Dedifferentiated amniotic fluid mesenchymal stem cell (primary cell): ENCODE results near the gene WBP2.

Experiments used
- DNase-seq: peaks from one replicate; pipeline ENCODE4 v3.0.0-alpha.2; 2016; ENCODE audit errors: extremely low spot score

Gene WBP2

DNA sequence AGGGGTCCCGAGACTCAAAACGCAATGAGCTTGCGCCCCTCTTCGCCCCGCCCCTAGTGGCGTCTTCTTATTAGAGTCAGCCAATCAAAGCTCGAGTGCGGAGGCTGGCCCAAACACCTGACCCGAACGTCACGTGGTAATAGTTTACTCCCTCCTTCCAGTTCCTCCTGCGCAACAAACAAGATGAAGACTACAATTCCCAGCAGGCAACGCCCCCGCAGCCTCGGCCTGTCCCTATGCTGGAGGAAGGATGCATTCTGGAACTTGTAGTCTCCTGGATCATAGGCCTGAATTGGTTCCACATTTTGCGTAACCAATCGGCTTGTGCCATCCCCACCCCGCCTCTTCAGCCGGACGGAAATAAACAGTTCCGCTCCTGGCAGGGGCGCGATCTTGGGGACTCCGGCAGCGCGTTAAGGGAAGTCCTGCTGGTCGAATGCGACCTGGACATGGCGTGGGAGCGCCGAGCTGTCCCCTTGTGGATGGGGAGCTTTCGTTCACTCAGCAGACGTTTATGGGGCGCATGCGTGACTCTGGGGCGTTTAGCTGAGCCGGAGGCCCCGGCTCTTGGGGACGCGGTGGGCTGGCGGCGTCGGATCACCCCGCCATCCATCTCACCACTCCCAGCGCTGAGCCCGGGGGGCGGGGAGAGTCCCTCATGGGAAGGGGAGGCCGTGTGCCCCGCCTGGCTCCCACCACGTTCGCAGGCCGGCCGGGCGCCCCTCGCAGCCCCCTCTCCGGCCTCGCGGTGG lies at the start of gene WBP2:
Gene WBP2 (minus strand): TSS at position 26 of the 752 bp plus-strand sequence. CDS start 38 bp downstream, outside the sequence.
- DNase-seq: peak; percentile 100

DNA sequence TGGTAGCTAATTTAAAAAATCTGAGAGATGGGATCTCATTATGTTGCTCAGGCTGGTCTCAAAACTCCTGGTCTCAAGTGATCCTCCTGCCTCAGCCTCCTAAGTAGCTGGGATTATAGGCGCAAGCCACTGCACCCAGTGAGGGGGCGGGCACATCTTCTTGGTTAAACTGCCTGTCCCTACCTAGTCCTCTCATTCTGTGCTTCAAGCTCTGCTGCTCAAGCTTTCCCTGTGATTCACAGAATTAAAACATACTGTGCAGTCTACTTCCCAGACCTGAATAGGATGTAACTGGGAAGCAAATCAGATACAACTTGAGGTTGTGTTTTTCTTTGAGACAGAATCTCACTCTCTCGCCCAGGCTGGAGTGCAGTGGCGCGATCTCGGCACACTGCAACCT lies 47.3 kb upstream of the WBP2 start:
- DNase-seq: no peak

DNA sequence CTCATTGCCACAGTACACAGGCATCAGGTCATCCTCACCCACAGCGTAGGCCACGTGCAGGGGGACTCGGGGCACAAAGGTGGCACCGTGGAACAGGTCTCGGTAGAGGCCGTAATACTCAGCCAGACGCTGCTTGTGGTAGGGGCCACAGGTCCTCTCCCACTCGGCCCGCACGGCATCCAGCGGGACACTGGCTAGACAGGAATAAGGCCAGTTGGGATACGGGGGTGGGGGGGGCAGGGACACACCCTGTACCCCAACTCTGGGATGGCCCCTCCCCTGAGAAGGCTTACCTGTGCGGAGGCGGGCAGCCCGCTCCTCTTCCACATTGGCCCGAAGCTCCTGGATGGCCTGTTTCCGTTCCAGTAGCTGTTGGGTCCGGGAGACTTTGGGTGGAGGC lies 46.6 kb upstream of the WBP2 start:
- DNase-seq: no peak

DNA sequence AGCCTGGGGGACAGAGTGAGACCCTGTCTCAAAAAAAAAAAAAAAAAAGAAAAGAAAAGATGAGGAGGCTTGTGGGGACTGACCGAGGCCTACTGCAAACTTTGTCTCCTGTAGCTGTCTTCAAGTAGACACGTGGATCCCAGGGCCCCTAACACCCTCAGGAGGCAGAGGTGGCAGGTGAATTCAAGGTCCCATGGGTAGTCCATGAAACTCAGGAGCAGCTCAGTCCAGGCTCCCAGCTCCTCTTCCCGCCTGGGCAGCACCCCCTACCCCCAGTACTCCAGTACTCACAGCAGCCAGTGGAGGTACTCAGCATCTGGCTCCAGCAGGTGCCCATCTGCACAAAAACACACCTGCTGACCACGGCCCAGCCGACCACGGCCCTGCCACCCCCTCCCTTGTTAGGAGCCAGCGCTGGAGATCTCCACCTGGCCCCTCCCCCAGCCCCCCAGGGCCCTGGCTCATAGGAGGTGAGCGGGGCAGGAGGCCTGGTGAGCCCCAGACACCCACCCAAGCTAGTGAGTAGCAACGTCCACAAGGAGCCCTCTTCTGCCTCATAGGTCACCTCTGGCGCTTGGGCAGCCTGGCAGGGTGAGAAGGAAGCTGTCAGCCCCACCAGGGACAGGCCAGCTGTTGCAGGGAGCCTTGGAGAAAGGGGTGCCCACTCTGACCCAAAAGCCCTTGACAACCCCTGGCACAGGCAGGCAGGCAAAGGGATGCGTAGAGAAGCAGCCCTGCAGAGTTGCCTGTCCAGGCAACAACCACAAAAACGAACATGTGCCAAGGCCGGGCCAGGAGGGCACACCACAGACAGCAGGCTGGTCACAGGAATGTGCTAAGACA lies 45.8 kb upstream of the WBP2 start:
- DNase-seq: no peak

DNA sequence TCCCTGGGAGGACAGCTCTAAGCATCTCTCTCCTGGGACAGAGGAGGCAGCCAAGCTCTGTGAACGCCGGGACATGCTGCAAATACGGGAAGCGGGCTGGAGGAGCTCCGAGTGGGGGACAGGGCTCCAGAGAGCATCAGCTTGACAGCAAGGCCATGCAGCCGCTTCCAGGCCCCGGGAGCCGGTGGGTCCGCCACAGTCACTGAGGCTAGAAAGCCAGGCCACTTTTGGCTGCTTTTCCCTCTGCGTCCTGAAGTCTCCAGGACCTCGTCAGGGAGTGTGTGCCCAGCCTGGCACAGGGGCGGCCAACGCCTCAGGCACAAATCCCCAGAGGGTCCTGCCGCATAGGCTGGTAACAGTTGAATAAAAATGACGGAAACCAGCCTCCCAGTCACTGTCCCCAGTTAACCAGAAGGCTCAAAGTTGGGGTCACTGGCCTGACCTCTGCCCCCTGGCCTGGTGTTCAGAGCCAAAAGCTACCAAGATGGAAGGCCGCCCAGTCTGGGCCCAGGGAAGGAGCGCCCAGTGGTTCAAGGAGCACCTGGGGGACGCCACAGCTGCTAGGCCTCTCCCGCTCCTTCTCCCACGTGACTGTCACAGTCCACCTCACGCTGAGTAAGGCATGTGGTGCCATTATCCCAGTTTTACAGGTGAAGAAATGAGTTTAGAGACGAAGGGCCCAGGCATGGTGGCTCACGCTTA lies 44.8 kb upstream of the WBP2 start:
- no peak for DNase-seq

DNA sequence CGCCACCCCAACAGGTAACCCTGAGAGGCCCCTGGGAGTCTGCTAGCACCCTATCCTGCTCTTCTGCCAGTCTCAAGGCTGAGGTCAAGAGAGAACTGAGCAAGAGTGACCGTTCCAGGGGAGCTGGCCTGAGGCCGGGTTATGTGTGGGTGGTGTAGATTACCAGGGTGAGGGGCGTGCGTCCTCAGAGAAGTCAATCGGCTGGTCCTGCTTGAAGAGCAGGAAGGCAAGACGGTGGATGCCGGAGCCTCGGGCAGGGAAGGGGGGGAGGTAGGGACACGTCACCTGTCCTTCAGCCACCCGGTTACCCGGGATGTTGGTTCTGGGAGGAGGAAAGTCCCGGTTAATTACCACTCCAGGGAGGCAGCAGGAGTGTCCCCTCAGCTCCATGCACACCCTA lies 44.2 kb upstream of the WBP2 start:
- no peak for DNase-seq

DNA sequence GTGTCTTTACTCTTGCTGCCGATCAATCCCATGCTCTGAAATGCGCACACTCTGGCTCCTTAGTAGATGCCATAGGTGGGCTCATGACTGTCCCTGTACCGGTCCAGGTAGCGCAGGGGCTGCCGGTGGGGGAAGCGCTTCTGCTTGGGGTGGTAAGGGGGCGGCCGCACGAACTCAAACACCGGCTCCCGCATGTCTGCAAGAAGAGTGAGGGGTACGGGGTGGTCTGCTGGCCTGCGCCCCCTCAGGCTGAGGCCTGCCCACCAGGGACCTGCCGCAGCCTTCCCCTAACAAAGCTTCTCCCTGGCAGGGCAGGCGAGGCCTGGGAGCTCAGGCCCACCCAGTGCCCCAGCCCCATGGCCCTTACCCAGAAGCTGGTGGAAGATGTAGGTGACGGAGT lies 43.7 kb upstream of the WBP2 start:
- DNase-seq: no peak

DNA sequence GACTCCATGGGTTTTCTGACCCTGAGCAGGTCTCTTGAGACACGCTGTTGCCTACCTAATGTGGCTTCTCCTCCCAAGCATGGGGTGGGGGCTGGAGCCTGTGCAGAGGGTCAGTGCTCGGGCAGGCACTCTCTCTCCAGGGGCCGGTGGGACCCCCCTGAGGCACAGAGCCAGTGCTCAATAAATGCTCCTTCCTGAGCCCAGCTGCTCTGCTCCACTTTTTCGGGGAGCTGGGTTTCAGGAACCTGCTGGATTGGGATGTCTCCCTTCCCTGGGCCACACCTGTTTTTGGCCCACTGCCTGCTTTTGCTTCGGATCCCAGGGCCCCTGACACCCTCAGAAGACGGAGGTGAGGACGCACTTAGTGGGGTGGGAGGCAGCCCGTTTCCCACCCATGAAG lies 42.9 kb upstream of the WBP2 start:
- DNase-seq: no peak

DNA sequence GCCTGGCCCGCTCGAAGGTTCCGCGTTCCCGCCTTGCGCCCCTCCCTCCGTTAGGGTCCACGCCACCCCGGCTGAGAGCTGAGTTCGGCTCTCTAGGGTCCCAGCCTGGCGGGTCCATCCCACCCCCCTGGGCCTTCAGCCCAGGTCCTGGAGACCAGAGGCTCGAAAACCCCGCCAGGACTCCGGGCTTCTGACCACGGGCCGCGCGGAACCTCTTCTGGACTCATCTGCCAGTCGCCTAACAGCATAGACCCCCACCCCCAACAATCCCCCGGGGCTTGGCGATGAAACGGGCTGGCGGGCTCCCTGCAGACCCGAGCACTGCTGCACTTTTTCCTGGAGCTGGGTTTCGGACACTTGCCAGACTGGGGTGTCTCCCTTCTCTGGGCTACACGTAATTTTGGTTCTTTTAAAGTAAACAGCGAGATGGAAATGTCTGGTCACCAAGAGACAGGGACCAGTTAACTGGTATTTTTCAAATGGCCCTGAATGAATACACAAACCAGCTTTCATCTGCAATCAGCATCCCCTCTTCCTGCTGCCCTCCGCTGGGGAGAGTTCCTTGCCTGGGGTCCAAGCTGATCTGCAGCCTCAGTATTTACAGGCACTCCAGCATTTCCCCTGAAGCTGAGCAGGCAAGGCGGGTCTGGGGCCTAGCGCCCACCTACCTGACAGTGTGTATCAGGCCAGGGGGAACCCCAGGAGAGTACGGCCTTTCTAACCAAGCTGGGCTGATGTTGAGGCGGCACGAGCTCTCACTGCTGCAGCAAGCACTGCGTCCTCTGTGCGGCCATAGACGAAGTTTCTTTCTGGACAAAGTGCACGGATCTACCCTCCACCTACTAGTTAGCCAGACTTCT lies 42.3 kb upstream of the WBP2 start:
- no peak for DNase-seq

DNA sequence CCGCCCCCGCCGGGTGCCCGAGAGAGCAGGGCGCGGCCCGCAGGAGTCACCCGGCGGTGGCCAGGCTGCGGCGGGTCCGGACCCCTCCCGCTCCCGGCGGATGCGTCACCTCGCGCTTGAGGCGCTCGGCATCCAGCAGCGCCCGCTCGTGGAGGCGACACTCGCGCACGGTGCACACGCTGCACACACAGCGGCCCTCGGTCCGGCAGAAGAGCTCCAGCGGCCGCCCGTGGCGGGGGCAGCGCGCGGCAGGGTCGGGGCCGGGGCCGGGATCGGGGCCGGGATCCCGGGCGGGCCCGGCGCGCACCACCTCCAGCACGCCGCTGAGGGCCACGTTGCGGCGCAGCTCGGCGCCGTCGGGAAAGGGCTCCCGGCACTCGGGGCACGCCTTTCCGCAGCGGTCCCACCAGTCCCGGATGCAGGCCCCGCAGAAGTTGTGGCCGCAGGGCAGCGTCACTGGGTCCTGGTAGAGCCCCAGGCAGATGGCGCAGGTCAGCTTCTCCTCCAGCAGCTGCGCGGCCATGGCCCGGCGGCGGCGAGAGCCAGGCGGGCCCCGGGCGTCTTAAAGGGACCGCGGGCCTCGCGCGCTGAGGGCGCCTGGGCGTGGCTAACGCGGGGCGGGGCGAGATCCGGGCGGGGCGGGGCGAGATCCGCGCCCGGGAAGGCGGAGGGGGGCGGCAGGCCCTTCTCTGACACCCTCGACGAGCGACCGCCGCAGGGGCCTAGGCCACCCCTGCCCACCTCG lies 41.5 kb upstream of the WBP2 start, which contains the start of gene TRIM65:
Gene TRIM65 (minus strand): TSS at position 537 of the 745 bp plus-strand sequence. CDS start 14 bp downstream, at position 523.
- DNase-seq: peak; percentile 60

DNA sequence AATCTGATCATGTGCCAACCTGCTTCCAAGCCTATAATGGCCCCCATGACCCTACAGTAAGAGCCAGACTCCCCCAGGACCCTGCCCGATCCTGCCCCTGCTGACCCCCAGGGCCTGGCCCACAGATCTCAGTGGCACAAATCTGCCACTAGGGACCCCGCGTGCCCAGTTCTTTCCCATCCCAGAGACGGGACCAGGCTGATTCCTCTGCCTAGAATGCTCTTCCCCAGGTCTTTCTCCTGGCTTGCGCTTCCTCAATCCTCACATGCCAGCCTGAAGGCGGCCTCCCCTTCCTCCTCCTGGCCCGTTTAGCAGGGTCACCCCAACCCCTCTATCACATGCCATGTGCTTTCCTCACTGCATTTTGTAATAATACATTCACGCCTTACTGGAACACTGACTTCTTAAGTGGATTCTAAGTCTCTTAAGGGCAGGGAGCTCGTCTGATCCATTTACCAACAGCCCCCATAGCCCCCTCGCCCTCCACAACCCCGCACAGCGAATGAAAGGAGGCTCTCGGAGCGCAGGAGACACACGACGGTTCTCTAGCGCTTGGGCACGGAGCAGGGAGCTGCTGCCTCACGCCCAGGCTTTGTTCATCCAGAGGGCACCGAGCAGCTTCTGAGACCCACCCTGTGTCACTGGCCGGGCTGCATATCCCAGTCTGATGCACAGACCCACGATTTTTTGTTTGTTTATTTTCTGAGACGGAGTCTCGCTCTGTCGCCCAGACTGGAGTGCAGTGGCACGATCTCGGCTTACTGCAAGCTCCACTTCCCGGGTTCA lies 40.4 kb upstream of the WBP2 start:
- no peak for DNase-seq

DNA sequence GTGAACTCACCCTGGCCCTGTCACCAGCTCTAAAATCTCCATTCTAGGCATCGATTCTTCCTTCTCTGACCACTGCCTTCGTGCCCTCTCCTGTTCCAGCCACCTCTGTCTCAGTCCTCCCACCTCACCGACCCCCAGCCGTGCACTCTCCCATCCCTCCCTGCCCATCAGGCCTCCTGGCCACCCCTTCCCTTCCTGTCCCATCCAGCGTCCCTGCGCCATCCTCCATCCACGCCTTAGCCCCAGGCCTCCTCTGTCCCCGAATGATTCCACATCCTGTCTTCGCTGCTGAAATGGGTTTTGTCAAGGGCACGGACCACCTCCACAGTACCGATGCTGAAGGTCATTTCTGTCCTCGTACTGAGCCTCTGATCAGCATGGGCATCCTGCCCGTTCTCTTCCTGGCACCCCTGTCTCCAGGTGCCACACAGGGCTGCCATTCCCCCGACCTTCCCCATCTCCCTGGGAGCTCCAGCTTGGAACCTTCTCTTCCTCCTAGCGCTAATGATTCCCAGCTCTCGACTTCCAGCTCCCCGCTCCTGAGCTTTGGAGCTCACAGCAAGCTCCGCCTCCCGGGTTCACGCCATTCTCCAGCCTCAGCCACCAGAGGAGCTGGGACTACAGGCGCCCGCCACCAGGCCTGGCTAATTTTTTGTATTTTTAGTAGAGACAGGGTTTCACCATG lies 39.1 kb upstream of the WBP2 start:
- DNase-seq: no peak

DNA sequence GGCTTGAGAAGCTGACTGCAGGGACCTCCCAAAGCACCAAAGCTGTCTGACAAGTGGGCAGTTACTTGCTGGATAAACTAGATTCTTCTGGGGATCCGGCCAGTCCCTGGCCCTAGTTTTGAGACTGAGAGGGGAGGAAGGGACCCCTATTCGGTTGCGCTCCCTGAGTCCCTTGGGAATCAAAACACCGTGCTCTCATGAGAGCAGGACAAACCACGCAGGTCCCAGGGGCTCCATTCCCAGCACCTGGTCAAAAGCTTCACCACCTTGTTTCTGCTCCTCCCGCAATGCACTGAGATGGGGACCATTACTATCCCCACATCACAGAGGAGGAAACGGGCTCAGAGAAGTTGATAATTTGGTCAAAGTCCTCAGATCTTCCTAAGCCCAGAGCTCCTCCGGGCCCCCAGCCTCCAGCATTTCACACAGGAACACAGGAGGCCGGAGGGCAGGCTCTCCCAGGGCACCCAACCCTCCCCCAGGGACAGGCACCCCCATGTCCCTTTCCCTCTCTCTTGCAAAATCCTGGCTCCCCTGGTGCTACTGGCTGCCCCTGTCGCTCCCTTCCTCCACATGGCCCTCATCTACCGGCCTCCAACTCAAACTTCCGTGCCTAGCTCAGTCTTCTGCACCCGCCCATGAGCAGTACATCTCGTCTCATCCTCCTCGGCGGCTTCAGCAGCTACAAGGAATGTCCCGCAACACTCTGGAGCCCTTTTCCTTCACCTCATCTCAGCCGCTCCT lies 38.3 kb upstream of the WBP2 start:
- no peak for DNase-seq

DNA sequence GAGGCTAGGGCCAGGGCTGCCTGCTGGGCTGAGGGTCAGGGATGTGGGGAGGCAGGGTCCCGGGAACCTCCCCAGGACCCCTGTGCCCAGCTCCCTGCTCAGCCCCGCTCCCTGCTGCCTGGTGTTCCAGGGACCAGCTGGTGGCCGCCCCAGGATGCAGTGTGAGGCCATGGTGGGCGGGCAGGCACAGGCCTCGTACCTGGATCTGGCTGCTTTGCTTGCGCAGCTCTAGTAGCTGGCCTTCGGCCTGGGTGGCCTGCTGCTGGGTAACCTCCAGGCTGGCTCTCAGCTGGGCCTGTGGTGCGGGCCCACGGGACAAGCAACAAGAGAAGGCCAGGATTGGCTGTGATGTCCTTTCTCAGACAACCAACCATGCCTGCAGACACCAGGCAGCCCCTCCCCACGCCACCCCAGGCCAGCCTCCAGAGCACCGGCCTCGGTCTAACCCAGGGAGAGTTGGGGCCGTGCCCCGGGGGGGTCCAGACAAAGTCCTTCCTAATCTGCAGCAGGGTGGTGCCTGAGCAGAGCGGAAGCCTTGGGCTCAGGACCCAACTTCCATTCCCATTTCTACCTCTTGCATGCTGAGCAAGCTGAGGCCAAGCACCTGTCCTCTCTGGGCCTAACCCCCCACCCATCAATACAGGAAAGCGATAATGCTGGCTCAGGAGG lies 37.6 kb upstream of the WBP2 start:
- DNase-seq: no peak

DNA sequence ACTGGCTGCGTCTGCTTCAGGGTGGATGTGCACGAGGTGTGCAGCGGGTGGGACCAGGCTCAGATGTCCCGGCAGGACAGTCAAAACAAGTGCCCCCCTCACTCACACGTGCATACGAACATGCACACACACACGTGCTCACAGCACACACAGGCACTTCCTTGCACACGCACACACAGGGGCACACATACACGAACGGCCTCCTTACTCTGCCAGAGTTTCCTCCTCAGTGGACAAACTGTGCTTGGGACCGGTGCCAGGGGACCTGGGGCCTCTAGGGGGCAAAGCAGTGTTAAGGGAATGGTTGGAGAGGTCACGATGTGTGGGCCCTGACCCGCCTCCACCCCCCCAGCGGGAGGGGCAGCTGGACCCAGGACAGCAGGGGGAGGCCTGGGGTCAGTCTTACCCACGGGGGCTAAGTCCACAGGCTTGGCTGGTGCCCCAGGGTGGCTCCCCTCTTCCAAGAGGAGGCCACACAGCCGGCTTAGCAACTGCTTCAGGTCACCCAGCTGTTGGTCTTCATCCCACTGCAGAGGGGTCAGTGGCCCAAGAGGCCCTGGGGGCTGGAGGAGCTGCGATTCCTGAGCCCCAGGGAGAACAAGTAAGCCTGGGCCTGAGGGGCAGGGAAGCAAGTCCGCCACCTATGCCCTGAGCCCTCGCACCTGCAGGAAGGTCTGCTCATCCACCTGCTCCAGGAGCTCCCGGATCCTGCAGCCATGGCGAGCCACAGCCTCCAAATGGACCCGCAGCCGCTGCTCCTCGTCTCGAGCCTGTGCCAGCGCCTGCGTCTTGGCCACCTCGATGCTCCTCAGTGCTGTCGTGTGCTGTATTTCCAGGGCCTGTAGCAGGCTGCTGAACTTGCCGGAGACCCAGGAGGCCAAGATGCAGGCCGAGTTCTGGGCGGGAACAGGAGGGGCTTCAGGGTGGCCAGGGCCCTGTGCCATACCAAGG lies 36.7 kb upstream of the WBP2 start:
- DNase-seq: no peak

DNA sequence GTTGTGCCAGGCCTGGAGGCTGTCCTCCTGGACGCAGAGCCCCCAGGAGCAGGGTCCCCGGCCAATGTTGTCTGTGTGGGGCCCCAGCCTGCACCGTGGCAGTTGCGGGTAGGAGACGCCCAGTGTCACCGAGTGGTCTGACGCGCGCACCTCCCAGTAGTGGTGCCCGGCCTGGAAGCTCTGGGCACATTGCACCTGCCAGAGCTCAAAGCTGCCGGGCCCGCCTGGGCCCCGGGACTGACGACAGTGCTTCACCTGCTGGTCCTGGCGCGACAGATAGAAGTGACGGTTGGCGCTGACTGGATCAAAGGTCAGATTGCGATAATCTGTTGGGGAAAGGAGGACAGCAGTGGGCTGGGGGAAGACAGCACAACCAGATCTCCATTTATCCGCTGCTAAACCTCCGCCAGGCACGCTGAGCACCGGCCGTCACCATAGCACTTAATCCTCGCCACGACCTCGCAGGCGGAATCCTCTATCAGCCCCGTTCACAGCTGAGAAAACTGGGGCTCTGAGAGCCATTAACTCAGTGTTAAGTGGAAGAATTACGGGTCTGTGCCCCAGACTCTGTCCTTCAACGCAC lies 36.0 kb upstream of the WBP2 start:
- no peak for DNase-seq

DNA sequence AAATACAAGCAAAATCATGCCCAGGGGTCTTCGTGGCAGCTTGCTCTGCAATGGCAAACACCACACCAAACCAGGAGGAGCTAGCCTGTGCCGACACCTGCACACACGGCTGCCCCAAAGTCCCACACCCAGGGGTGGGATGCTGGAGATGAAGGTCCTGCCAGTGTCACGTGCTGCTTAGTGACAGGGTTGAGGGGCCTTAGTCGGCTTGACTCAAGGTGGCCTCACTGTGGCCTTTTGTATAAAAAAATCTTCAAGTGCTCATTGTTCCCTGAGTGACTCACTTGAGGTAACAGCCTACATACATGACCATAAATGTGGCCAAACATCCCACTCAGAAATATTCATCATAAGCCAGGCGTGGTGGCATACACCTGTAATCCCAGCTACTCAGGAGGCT lies 34.3 kb upstream of the WBP2 start:
- DNase-seq: no peak
